ENCODE results near the gene CD58. TPM values are rescaled to one million over a fixed set of nuclear protein-coding genes. Genes with fewer than 3 reads are reported as not detected.

CD58 gene
- total and polyA plus RNA-seq, 2 of the 4 experiments (the other 2 are of a cell fraction) = 5.4 to 5.7 TPM

- H2AK9ac ChIP-seq (replicated peaks; ENCODE audit: low read depth, low read length, poor library complexity) = peak overlapping the region; percentile 7
- no peak overlapping the region for H3K56ac ChIP-seq (ENCODE audit: extremely low read depth, insufficient read depth, low read length)
- whole genome bisulfite sequencing, 2 experiments (ENCODE audit: extremely low coverage in 2 of 2, insufficient read length in 1 of 2) = 100% methylated on average over 2 of the region's 22 CpGs; no CpG with 5 or more reads in 1 of the 2 experiments
- 0 out of 4 replicates have a peak, but pooled peaks cover 0 to under 1% of the 10 kb centered on the region in 2 experiments for H3K79me1 ChIP-seq (ENCODE audit: low read depth in 1 of 2, low read length in 2 of 2)
- H2AK5ac ChIP-seq (ENCODE audit: low read depth, low read length) = no peak overlapping the region
- BruUV-seq (replicated peaks) = no TSS peak
- dilution Hi-C loops (cut with HindIII; ENCODE audit: low sequenced_read_pairs, unreplicated experiment) = no loop called here
- H2BK20ac ChIP-seq (ENCODE audit: low read depth, low read length) = no peak overlapping the region
- H2BK120ac ChIP-seq (ENCODE audit: low read depth, low read length) = no peak overlapping the region
- DNase-seq (no peak), ATAC-seq (ENCODE audit: low read depth) (no peak)
- intact Hi-C loops (cut with micrococcal nuclease) = loop anchor here (10.0 kb wide), 1 partner anchor 435 kb away; no protein-coding TSS in a partner anchor
- H3K9me1 ChIP-seq (ENCODE audit: insufficient read depth, low read length) = peaks cover 5% of the 10 kb centered on the region; the same call in 1 of the 2 replicates
- H3K14ac ChIP-seq (replicated peaks; ENCODE audit: low read depth, low read length) = no peak overlapping the region
- no peaks in the 10 kb centered on the region for H3K36me3 ChIP-seq (ENCODE audit: control insufficient read depth, insufficient read depth, low read length)
- ChIA-PET POLR2A (ENCODE audit: unreplicated experiment) (no interaction called here), CTCF (no interaction called here)
- peak overlapping the region; percentile 62 for H3K4me2 ChIP-seq (ENCODE audit: low read depth, low read length)
- H3K27me3 ChIP-seq (ENCODE audit: control insufficient read depth, insufficient read depth, low read length) = peaks cover 10% of the 10 kb centered on the region
- peaks cover 2% of the 10 kb centered on the region; the same call in 1 of the 2 replicates for H3K4me1 ChIP-seq (ENCODE audit: control insufficient read depth, insufficient read depth, low read length)
- H2BK15ac ChIP-seq (ENCODE audit: low read depth, low read length) = no peak overlapping the region
- H3K18ac ChIP-seq (ENCODE audit: low read depth, low read length) = no peak overlapping the region
- H3K27ac ChIP-seq (ENCODE audit: insufficient read depth, low read length) = no peak overlapping the region
- no peak overlapping the region for H4K91ac ChIP-seq (ENCODE audit: insufficient read depth, low read depth, low read length)
- no peak overlapping the region; the same call in 1 of the 2 replicates for H3K4ac ChIP-seq (ENCODE audit: low read depth, low read length)
- H3K9ac ChIP-seq (ENCODE audit: low read depth, low read length) = no peak overlapping the region; the same call in 1 of the 2 replicates
- H4K20me1 ChIP-seq (ENCODE audit: insufficient read depth, low read length) = no peaks in the 10 kb centered on the region
- no peak overlapping the region for H3K23ac ChIP-seq (ENCODE audit: low read depth, low read length)
- H2AFZ ChIP-seq (replicated peaks; ENCODE audit: low read length, poor library complexity) = peak overlapping the region; percentile 97
- no peak overlapping the region for H4K8ac ChIP-seq (ENCODE audit: low read depth in 2 of 2, low read length in 2 of 2)
- H3K4me3 ChIP-seq (ENCODE audit: insufficient read depth, low read depth, low read length) = peak overlapping the region; percentile 80
- H4K5ac ChIP-seq (ENCODE audit: low read depth, low read length) = no peak overlapping the region
- in situ Hi-C loops (cut with MboI; ENCODE audit: low sequenced_read_pairs) = no loop called here
- H3K9me3 ChIP-seq (ENCODE audit: control insufficient read depth, insufficient read depth, low read length) = no peaks in the 10 kb centered on the region
- TF ChIP-seq RCOR1 (IDR thresholded peaks at IDR 0.05; ENCODE audit: insufficient replicate concordance, low read length) (no peak), RAD21 (IDR thresholded peaks at IDR 0.05; ENCODE audit: low read length) (no peak), CEBPB (IDR thresholded peaks at IDR 0.05; ENCODE audit: low read depth, low read length) (no peak), POLR2A (IDR thresholded peaks at IDR 0.05; ENCODE audit: low read depth, low read length) (no peak), MAFK (IDR thresholded peaks at IDR 0.05; ENCODE audit: low read depth, low read length) (no peak), BHLHE40 (IDR thresholded peaks at IDR 0.05; ENCODE audit: low read depth, low read length) (no peak), NFE2L2 (IDR thresholded peaks at IDR 0.05; ENCODE audit: low read depth, low read length) (no peak), CHD1 (IDR thresholded peaks at IDR 0.05; ENCODE audit: low read depth, low read length) (no peak), USF2 (IDR thresholded peaks at IDR 0.05; ENCODE audit: low read depth, low read length) (no peak), RFX5 (IDR thresholded peaks at IDR 0.05; ENCODE audit: low read depth, low read length) (no peak), MXI1 (IDR thresholded peaks at IDR 0.05; ENCODE audit: borderline replicate concordance, low read depth, low read length) (no peak), MAZ (IDR thresholded peaks at IDR 0.05; ENCODE audit: borderline replicate concordance, low read depth, low read length) (no peak), FOS (IDR thresholded peaks at IDR 0.05; ENCODE audit: low read depth, low read length) (no peak), SMC3 (IDR thresholded peaks at IDR 0.05; ENCODE audit: low read depth, low read length) (no peak)
- no peak overlapping the region for H2BK5ac ChIP-seq (ENCODE audit: low read depth, low read length, poor library complexity, severe bottlenecking)
Measured at GRCh38 chr1:116569776-116570357, 959 bp downstream of the CD58 start.
